ENCODE data around the gene SLC6A18.

DNA sequence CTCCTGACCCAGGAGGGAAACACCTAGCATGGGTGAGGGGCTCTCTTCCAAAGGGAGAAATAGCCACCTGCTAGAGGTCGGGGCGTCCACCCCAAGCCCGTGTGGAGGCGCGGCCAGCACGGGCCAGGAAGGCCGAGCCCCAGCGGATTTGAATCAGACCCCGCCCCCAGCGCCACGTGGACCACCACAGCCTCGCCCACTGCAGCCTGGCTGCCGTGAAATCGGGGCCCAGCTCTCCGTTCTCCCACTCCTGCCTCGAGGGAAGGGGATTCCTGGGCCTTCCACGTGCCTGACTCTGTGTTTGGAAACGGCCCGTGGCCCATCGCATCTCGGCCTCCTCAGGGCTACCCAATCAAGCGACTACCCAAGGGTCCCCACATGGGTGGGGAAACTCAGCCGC lies 31.6 kb downstream of the SLC6A18 start:
- TF ChIP-seq POLR2A (IDR thresholded peaks at IDR 0.05), result no peak
- TF ChIP-seq, protein P1, sequence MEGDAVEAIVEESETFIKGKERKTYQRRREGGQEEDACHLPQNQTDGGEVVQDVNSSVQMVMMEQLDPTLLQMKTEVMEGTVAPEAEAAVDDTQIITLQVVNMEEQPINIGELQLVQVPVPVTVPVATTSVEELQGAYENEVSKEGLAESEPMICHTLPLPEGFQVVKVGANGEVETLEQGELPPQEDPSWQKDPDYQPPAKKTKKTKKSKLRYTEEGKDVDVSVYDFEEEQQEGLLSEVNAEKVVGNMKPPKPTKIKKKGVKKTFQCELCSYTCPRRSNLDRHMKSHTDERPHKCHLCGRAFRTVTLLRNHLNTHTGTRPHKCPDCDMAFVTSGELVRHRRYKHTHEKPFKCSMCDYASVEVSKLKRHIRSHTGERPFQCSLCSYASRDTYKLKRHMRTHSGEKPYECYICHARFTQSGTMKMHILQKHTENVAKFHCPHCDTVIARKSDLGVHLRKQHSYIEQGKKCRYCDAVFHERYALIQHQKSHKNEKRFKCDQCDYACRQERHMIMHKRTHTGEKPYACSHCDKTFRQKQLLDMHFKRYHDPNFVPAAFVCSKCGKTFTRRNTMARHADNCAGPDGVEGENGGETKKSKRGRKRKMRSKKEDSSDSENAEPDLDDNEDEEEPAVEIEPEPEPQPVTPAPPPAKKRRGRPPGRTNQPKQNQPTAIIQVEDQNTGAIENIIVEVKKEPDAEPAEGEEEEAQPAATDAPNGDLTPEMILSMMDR (IDR thresholded peaks at IDR 0.05), result no peak

Measured in thyroid gland (tissue), 4 donors.